ENCODE data around the gene ZPBP2.
A peak's percentile ranks its signal among the peaks of the same experiment; 100 is the strongest.
"Not testable (repeated sequence)": the region's sequence is repeated elsewhere in the genome, so short reads cannot be mapped to it uniquely, and the experiment has no call there.

Gene ZPBP2

DNA sequence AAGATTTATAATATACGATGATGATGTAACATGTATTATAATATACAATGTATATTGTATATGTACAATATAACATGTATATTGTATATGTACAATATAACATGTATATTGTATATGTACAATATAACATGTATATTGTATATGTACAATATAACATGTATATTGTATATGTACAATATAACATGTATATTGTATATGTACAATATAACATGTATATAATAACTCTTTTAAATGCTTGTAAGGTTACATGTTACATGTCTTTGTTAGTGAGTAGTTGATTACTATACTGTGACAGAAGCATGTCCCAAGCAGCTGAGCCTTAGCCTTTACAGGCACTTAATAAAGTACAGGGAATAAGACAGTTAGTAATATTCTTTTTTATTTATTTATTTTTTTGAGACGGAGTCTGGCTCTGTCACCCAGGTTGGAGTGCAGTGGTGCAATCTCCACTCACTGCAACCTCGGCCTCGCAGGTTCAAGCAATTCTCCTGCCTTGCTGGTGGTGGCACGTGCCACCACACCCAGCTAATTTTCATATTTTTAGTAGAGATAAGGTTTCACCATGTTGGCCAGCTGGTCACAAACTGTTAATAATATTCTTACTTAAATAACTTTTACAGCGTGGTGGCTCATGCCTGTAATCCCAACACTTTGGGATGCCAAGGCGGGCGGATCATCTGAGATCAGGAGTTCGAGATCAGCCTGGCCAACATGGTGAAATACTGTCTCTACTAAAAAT, 11.9 kb upstream of the ZPBP2 start:
- DNase-seq = not testable (repeated sequence)

DNA sequence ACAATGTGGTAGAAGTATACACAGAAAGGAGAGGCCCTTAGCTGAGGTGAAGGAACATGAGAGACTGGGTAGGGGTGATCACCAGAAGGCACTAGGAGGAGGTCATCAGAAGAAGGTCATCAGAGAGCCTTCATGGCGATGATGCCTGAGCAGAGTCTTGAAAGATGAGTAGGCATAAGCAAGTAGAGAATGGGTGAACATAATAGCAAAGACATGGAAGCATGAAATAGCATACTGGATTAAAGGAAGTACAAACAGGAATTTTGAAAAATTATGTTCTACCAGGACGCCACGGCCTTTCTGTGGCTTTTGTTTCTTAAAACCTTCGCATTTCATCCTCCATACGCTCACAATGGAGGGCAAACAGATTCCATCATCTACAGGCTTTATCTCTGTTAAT, 6.8 kb upstream of the ZPBP2 start:
- no peak for DNase-seq

DNA sequence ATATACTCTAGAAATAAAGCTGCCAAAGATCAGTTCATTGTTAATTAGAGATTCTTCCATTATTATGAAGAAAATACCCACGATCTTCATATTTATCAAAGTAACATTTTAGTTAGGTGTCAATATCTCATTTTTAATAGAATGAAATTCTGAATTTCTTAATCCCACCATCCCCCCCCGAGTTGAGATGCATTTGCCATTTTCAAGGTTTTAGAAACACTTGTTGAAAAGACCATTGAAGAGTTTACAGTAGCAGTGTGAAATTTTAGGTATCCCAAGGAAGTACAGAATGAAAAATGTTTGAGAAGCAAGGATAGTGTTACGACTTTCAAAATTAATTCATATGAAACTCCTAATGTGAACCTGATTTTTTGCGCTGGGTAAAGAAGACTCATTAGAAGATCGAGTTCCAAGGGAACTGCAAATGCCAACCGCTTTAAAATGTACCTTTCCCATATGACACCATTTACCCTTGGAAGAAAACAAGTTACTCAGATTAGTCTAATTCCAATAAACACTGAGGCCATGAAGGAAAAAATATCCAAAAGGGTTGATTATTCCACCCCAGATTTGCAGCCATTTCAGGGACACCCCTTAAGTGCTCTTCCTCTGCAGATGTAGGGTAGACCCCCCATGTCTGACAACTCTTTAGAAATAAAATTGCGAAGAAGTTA, 4.6 kb upstream of the ZPBP2 start:
- no peak for DNase-seq

DNA sequence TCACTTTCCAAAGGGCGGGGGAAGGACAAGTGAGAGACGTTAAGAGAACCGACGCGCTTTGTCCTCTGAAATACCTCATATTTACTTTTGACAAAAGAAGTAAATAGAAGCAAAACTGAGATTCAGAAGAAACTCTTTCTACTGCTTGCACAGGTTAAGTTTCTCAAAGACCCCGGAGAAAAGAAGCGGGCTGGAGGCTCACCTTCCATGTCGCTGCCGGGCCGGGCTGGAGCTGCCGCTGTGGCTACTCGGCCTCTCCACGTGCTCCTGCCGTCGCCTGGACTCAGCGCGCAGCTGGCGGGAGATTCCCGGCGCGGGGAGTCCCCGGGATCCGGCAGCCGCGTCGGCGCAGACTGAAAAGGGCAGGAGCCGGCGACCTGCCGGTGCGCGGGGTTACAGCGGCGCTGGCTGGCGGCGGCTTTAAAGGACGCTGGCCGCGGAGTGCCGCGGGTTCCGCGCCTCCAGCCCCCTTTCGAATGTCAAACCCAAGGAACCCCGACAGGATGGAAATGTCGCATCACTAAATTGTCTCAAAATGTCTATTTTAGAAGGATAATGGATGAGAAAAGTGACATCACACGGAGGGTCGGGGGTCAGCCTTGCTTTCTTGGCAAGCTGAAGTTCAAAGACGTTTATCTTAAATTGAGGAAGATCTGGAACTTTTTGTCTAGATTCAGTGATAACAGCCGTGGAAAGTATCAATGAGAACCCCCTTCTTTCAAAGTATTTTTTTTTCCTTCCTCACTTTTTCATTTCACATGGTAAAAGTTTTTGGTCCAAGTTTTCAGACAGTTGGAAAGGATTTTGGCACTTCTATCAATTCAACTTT, 3.9 kb upstream of the ZPBP2 start, which contains the start of gene IKZF3:
TSS of gene IKZF3 (minus strand) at position 395 of the 829 bp plus-strand sequence. CDS start at position 209, 186 bp downstream.
- no peak for DNase-seq

DNA sequence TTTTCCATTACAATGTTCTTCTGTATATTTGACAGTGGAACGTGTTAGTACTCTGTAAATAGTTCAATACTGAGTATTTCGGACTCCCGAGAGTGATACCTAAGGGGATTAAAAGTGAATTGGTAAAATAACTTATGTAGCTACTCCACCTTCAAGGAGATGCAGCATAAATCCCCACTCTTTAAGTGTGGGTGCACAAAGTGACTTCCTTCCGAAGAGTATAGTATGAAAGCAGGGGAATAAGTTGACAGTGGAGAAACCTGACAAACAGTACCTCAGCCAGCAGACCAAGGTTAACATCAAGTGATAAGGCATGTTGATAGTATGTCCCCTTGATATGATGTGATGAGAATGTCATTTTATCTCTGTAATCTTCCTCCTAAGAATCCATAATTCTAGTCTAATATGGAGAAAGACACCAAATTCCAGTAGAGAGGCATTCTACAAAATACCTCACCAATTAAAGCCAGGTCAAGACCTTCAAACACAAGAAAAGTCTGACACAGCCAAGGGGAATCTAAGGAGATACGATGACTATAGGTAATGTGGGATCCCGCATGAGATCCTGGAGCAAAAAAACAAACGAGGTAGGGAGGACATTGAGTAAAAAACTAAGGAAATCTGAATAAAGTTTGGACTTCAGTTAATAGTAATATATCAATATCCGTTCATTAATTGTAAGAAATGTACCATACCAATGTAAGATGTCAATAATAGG, 1.8 kb upstream of the ZPBP2 start:
- DNase-seq = no peak

DNA sequence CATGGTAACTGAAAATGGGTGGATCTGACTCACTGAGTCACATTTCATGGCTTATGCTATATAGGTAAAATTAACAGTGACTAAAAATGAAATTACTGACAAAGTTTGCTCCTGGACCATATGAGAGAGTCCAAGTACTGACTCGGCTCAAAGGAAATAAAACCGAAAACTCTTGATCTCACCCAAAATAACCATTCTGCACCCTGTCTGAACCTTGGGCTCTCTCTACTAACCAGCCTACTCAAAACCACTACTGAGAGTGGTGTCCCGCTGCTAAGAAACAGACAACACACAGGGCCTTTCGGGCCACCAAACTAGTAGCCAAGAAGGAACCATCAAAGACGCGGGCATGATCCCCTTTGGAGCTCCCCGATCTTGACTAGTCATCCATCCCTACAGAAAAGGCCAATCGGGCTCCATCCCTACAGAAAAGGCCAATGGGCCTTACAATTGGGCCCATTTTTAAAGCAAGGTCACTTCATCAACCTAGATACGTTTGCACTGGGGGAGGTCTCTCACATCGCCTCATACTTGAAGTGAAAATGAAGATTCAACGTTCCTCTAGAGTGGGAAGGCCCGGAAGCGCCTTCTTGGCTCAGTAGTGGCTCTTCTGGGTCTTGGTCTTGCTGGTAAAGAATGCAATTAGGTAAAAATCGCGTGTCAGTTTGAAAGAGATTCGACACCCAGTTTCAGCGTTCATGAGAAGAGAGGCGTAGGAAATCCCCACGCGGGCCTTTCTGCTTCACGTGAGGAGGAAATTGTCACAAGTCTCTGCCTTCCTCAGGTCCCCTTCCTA, 720 bp upstream of the ZPBP2 start:
- no peak for DNase-seq

DNA sequence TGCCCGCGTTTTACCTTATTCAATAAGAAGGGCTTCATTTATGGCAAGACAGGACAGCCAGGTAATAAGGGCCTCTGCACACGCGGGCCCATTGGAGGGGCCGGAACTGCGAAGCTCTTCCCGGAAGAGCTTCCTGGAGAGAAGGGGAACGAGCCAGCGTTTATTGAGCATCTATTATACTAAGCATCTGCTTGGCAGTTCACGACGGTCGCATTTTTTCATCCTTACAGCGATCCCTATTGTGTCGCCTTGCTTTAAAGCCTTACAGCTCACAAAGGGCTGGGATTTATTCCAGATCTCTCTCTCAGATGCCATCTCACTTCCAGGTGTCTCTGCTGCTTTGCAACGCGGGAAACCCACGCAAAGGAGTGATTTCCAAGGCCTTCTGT, 546 bp downstream of the ZPBP2 start:
- DNase-seq = no peak

DNA sequence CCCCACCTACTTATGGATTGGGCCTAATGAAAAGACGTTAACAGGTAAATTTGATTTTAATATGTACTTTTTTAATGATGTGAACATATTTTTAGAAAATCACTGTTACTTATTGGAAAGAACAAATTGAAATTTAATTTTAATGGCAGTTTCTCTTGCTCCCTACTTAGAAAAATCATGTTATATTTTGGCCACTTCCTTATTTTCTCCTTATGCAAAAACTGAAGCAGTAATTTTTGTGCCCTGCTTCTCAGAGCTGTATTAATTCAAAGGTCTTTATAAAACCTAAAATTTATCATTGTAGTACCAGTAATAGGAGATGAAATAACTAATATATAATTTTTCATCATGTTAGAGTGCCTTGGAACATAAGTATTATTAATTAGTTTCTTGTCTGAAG, 2.8 kb downstream of the ZPBP2 start:
- no peak for DNase-seq

DNA sequence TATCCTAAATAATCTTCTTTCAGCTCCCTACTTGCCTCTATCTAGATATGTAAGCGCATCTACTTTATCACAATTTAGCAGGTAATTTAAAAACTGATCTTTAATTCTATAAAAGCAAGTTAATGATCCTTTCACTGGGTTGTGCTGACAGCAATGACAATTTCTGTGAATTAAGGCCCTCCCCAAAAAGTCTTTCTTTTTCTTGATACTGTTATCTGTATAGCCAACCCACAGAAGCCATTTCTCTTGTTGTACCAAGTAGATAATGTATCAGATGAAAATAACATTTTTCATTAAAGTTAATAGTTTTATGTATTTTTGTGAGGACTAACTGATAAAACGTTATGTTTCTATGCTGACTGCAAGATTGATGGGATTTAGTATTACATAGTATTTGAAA, 3.8 kb downstream of the ZPBP2 start:
- DNase-seq = no peak

DNA sequence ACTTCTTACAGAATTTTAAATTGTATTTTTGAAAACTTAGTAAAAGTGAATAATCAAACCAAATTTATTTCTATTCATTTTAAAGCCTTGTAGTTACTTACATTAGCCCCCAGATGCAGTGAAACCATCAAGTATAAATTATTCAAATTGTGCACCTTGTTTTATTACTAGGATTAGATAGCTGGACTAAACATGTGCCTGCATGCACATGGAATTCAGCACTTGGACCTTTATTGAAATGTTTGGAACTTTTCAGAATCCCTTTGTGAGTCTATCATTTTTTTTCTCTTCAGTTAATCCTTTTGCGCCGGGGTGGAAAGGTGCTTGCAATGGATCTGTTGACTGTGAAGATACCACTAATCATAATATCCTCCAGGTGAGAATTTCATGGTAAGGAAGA, 4.7 kb downstream of the ZPBP2 start:
- peak; percentile 29 for DNase-seq

DNA sequence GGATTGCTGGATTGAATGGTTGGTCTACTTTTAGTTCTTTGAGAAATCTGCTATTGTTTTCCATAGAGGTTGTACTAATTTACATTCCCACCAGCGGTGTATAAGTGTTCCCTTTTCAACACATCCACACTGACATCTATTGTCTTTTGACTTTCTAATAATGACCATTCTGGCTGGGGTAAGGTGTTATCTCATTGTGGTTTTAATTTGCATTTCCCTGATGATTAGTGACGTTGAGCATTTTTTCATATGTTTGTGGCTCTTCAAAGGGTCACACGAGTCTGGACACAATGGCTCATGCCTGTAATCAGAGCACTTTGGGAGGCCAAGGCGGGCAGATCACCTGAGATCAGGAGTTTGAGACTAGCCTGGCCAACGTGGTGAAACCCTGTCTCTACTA, 18.1 kb downstream of the ZPBP2 start:
- DNase-seq = not testable (repeated sequence)

DNA sequence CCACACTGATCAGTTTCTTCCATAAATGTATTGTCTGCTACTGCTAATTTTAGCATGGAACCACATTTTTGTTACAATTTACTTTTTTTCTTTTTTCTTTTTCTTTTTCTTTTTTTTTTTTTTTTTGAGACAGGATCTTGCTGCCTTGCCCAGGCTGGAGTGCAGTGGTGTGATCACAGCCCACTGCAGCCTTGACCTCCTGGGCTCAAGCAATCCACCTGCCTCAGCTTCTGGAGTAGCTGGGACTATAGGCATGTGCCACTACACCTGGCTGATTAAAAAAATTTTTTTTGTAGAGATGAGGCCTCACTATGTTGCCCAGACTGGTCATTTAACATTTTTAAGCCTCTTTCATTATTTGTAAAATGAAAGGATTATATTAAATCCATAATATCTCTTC, 19.1 kb downstream of the ZPBP2 start:
- no peak for DNase-seq

DNA sequence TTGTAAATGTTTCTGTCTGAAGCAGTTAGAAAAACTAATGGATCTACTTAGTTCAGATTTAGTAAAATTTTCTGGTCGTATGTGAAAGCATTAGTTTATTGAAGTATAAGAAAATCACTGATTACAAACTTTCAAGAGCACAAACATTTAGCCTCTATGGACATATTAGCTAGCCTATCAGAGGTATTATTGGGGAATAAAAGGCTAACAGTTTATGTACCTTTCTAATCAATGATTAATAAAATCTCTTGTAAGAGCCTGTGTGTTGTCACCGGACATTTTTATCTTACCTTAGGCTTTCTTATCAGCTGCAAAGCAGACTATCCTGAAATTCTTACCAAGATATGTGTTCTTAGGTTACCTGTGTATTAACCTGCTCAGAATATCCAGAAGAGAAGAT, 21.2 kb downstream of the ZPBP2 start:
- no peak for DNase-seq

DNA sequence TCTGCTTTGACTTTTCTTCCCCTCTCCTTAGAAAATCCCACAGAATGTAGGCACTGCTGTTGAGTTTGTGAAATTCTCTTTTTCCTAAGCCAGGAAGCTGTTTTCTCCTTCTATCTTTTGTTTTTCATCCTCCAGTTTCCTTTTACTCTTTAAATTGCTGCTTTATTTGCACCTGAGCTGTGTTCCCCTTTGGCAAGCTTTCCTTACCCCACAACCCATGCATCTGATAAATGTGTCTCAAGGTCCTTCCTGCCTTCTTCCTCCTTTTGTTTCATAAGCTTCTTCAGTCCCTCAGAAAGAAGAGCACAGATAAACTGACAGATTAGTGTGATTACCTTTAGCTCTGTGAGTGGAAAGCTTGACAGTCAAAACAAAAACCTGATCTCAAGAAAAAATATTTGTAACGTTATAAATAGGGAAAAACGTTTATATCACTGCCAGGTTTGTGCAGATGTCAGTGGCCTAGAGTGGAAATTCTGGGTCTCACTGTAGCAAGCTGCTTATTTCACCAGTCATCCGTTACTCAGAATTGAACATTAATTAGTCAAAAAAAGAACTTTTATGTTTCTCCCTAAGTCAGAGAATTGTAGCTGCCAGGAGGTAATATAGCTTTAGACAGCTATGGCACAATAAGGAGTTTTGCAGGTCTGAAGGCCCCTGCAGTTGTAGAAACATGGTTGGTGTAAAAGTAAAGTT, 26.8 kb downstream of the ZPBP2 start:
- no peak for DNase-seq

DNA sequence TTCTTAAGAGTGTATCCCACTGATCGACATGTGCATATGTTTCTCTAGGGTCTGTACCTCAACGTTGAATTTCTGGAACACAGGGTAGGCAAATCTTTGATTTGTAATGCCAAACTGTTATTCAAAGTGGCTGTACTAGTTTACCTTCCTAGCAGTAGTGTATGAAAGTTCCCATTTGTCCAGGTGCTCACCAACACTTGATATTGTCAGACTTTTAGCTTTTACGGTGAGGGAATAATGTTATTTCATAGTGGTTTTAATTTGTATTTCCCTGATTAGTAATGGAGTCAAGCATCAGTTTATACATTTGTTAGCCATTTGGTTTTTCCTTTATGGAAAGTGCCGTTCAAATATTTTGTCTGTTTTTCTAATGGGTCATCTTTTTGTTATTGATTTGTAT, 30.1 kb downstream of the ZPBP2 start:
- DNase-seq = no peak

DNA sequence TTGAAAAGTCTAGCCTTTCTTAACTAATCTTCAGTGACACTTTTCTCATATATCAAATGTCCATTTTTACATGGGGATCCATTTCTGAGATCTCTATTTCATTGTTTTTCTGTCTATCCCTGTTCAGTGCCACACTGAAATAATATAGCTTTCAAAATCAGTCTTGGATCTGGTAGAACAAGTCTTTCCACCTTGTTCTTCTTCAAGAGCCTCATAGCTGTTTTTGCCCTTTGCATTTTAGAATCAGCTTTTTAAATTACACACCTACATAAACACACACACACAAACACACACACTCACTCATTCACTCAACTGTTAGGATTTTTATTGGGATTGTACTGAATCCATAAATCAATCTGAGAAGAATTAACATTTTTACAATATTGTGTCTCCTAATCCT, 31.2 kb downstream of the ZPBP2 start:
- no peak for DNase-seq

DNA sequence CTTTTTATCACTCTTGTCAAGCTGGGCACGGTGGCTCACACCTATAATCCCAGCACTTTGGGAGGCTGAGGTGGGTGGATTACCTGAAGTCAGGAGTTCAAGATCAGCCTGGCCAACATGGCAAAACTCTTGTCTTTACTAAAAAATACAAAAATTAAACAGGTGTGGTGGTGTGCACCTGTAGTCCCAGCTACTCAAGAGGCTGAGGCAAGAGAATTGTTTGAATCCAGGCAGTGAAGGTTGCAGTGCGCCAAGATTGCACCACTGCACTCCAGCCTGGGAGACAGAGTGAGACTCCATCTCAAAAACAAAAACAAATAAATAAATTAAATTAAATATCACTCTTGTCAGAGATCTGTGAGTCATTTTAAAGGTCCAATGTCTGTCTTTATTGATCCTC, 34.0 kb downstream of the ZPBP2 start:
- not testable (repeated sequence) for DNase-seq

DNA sequence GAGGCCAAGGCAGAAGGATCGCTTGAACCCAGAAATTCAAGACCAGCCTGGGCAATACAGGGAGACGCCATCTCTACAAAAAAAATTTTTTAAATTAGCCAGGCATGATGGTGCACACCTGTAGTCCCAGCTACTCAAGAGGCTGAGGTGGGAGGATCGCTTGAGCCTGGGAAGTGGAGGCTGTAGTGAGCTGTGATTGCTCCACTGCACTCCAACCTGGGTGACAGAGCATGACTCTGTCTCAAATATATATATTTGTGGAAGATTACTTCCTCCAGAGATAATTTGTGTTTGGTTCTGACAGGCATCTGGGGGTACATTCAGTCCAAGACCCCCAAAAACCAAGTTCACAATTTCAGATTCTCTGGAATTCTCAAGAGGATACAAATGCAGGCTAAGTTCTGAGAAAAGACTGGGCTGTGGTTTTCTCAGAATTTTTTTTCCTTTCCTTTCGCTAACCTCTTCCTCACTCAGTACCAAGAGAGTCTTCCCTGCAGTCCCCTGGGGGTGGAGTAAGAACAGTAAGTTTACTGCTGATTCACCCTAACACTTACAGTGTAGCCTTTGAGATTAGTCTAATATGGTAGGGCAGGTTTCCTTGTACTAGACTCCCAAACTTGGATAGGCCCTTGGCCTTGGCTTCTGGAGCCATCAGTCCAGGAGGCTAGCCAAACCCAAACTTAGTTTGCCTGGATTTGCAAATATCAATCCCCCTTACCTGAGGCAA, 35.3 kb downstream of the ZPBP2 start:
- DNase-seq = no peak

DNA sequence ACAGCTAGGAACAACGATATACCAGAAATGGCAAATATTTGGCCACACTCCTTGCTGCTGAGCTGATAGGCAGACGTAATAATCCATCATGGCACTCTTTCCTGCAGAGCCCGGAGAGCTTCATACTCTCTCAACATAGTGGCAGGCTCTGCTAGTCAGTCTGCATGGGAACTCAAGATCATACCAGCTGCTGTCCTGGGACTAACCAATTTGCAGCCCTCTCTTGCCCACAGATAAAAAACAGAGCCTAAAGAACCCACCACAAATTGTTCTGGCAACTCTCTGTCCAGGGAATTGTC, 36.9 kb downstream of the ZPBP2 start:
- no peak for DNase-seq

DNA sequence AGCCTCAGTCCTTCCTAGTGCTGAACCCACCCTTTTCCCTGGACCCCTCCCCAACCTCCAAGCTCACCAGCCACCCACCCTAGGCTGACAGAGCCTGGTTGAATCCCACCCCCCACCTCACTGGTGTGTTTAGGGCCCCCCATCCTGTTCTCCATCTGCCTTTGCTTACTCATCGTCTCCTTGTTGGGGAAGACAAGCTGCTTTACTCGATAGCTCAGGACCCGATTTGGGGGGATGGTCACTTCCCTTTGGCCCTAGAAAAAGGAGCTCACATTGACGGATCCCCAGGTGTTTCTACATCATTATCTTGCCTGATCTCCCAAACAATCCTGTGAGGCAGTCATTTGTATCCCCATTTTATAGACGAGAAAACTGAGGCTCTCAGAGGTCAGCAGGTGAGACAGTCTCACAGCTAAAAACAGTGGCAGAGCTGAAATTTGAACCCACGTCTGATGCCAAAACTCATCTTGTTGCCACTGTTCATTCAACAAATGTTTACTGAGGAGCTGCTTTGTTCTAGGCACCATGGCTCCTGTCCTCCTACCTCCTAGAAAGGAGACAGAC, 40.9 kb downstream of the ZPBP2 start:
- DNase-seq = no peak

DNA sequence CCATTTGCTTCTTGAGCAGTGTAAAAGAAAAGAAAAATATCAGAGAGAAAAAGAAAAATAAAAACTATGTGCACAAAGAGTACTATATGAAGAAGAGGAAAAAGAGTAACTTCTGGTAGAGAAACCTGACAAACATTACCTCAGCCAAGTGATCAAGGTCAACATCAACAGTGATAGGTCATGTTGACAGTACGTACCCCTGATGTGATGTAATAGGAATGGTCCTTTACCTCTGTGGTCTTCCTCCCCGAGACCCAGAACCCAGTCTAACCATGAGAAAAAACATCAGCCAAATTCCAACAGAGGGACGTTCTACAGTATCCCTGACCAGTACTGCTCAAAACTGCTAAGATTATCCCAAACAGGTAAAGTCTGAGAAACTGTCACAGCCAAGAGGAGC, 46.0 kb downstream of the ZPBP2 start:
- DNase-seq = no peak

Measured in kidney glomerular epithelial cell (primary cell).